Ovary (tissue), 3 donors: Measurements from ENCODE around the gene NFYB.

Experiments
- CTCF ChIP-seq, 3 donors: fragments of 450-650 bp in 2 of 3; fragments of 200-600 bp in 1 of 3; IDR thresholded peaks; one replicate each; pipeline versions ENCODE4 v1.5.1 to v1.8.0; 2016 to 2022; ENCODE audit warnings: antibody characterized with exemption in 3 of 3, mild to moderate bottlenecking in 1 of 3
- EP300 ChIP-seq: sonication (generic); formaldehyde crosslinking; IDR thresholded peaks from one replicate; pipeline ENCODE4 v1.6.1; 2017; ENCODE audit warnings: antibody characterized with exemption
- donor health status: DM: no; HTN: no; CAD: no.

GRCh38 chr12:104083769-104084475 lies 54.1 kb downstream of the NFYB start:
- TF ChIP-seq CTCF (IDR thresholded peaks at IDR 0.05) = no peak
- no peak for TF ChIP-seq EP300
